Liver (tissue), 9 donors: ENCODE data around the gene HRCT1. TPM values are rescaled to one million over a fixed set of nuclear protein-coding genes. Genes with fewer than 3 reads are reported as not detected.

Source experiments
- DNase-seq: peaks from one replicate; pipeline ENCODE4 v3.0.0-alpha.2; 2017; ENCODE audit warnings: low spot score
- H3K27ac ChIP-seq, 2 donors: one replicate each; pipeline ENCODE4 v1.7.0; 2013; ENCODE audit warnings: inconsistent platforms in 2 of 2, low read length in 2 of 2, control low read depth in 1 of 2, low read depth in 1 of 2, mild to moderate bottlenecking in 1 of 2
- H3K27me3 ChIP-seq, 4 donors: one replicate each; pipeline versions ENCODE4 v1.6.1 to v1.7.0; 2013; ENCODE audit warnings: low read length in 3 of 4, inconsistent platforms in 1 of 4, mild to moderate bottlenecking in 1 of 4, moderate library complexity in 1 of 4; ENCODE audit not compliant: control insufficient read depth in 4 of 4, insufficient read depth in 4 of 4
- H3K36me3 ChIP-seq, 4 donors: one replicate each; pipeline versions ENCODE4 v1.6.1 to v1.7.0; 2013; ENCODE audit warnings: low read length in 3 of 4, mild to moderate bottlenecking in 3 of 4, low read depth in 1 of 4, moderate library complexity in 1 of 4; ENCODE audit not compliant: control insufficient read depth in 4 of 4, insufficient read depth in 3 of 4
- H3K4me1 ChIP-seq, 4 donors: one replicate each; pipeline versions ENCODE4 v1.6.1 to v1.7.0; 2013; ENCODE audit warnings: low read length in 3 of 4, mild to moderate bottlenecking in 3 of 4, moderate library complexity in 1 of 4; ENCODE audit not compliant: control insufficient read depth in 4 of 4, insufficient read depth in 4 of 4
- H3K4me3 ChIP-seq, 3 donors: one replicate each; pipeline versions ENCODE4 v1.6.1 to v1.7.0; 2013; ENCODE audit warnings: low read length in 3 of 3, control low read depth in 1 of 3, low read depth in 1 of 3, mild to moderate bottlenecking in 1 of 3
- H3K9ac ChIP-seq, 2 donors: one replicate each; pipeline ENCODE4 v1.7.0; 2013; ENCODE audit warnings: low read length in 2 of 2, mild to moderate bottlenecking in 2 of 2, moderate library complexity in 2 of 2, control low read depth in 1 of 2, low read depth in 1 of 2
- H3K9me3 ChIP-seq, 4 donors: one replicate each; pipeline versions ENCODE4 v1.6.1 to v1.7.0; 2013; ENCODE audit warnings: low read length in 3 of 4; ENCODE audit not compliant: control insufficient read depth in 4 of 4
- EGR1 ChIP-seq, 2 donors: IDR thresholded peaks; 2 replicates each; pipeline ENCODE4 v1.6.1; 2016 to 2018; ENCODE audit warnings: antibody characterized with exemption in 2 of 2, low read depth in 2 of 2
- FOXA1 ChIP-seq: IDR thresholded peaks from 2 replicates; pipeline ENCODE4 v1.6.1; 2016; ENCODE audit warnings: antibody characterized with exemption
- FOXA2 ChIP-seq: IDR thresholded peaks from 2 replicates; pipeline ENCODE4 v1.6.1; 2016; ENCODE audit warnings: antibody characterized with exemption
- GABPA ChIP-seq, 2 donors: IDR thresholded peaks in 1 of 2; conservative IDR thresholded peaks in 1 of 2; 2 replicates each; pipeline ENCODE4 v1.6.1; 2016; ENCODE audit warnings: antibody characterized with exemption in 2 of 2, mild to moderate bottlenecking in 1 of 2, moderate library complexity in 1 of 2
- HNF4A ChIP-seq, 2 donors: conservative IDR thresholded peaks; 2 replicates each; pipeline ENCODE4 v1.6.1; 2016; ENCODE audit warnings: antibody characterized with exemption in 2 of 2, mild to moderate bottlenecking in 2 of 2
- HNF4G ChIP-seq: IDR thresholded peaks from 2 replicates; pipeline ENCODE4 v1.6.1; 2016; ENCODE audit warnings: antibody characterized with exemption
- JUND ChIP-seq, 2 donors: IDR thresholded peaks; 2 replicates each; pipeline ENCODE4 v1.6.1; 2016; ENCODE audit warnings: antibody characterized with exemption in 2 of 2
- NR2F2 ChIP-seq: IDR thresholded peaks from 2 replicates; pipeline ENCODE4 v1.6.1; 2016; ENCODE audit warnings: antibody characterized with exemption
- RAD21 ChIP-seq, 2 donors: IDR thresholded peaks; 2 replicates each; pipeline ENCODE4 v1.6.1; 2016; ENCODE audit warnings: antibody characterized with exemption in 2 of 2, mild to moderate bottlenecking in 2 of 2
- RXRA ChIP-seq, 2 donors: IDR thresholded peaks; 2 replicates each; pipeline ENCODE4 v1.6.1; 2017 to 2018; ENCODE audit warnings: antibody characterized with exemption in 2 of 2, mild to moderate bottlenecking in 1 of 2
- SP1 ChIP-seq: IDR thresholded peaks from 2 replicates; pipeline ENCODE4 v1.6.1; 2018; ENCODE audit warnings: antibody characterized with exemption, mild to moderate bottlenecking
- TAF1 ChIP-seq: conservative IDR thresholded peaks from 2 replicates; pipeline ENCODE4 v1.6.1; 2016; ENCODE audit warnings: antibody characterized with exemption, mild to moderate bottlenecking
- YY1 ChIP-seq: IDR thresholded peaks from 2 replicates; pipeline ENCODE4 v1.6.1; 2016; ENCODE audit warnings: antibody characterized with exemption, mild to moderate bottlenecking
- WGBS: extraction: QIAGEN DNeasy Blood & Tissue Kit; methylation state at CpG from one replicate; pipeline ENCODE4 v1.1.7; 2013; 5-methylcytosine and 5-hydroxymethylcytosine counted together
- polyA plus RNA-seq, 2 donors: library from polyadenylated mRNA; stranded (reverse) in 1 of 2; unstranded in 1 of 2; fragments of 200-250 nt in 1 of 2; fragments of >200 nt in 1 of 2; fragmentation: Nextera tagmentation in 1 of 2; extraction: Ambion mirVana in 1 of 2; gene quantifications; one replicate each; pipeline versions ENCODE4 v1.2.1 to v1.2.3, GENCODE V29; 2013 to 2015
- total RNA-seq, 2 donors: library from RNA; depleted of rRNA; stranded (reverse); fragments of >200 nt; gene quantifications; one replicate each; pipeline ENCODE4 v1.2.3, GENCODE V29; 2014
- TF ChIP-seq, protein P1 (sequence below): fragments of 150-350 bp; IDR thresholded peaks from 2 replicates; pipeline ENCODE4 v1.5.1; 2017; ENCODE audit warnings: improper control_type of control experiment, low read depth, low read length; ENCODE audit not compliant: missing input control
- TF ChIP-seq, protein P2 (sequence below): IDR thresholded peaks from 2 replicates; pipeline ENCODE4 v1.6.1; 2016; ENCODE audit warnings: antibody characterized with exemption
- TF ChIP-seq, protein P3 (sequence below): IDR thresholded peaks from 2 replicates; pipeline ENCODE4 v1.6.1; 2016; ENCODE audit warnings: antibody characterized with exemption, mild to moderate bottlenecking
- TF ChIP-seq, protein P4 (sequence below): IDR thresholded peaks from 2 replicates; pipeline ENCODE4 v1.6.1; 2016; ENCODE audit warnings: antibody characterized with exemption
- TF ChIP-seq, protein P5 (sequence below): IDR thresholded peaks from 2 replicates; pipeline ENCODE4 v1.6.1; 2016; ENCODE audit warnings: antibody characterized with exemption
- donor health status: healthy.
- donor health status: healthy.
- donor health status: healthy.
- donor health status: healthy.
- donor health status: healthy.

The HRCT1 gene
- total and polyA plus RNA-seq, 4 donors: 0.08 to 2.9 (median 0.27) TPM

DNA sequence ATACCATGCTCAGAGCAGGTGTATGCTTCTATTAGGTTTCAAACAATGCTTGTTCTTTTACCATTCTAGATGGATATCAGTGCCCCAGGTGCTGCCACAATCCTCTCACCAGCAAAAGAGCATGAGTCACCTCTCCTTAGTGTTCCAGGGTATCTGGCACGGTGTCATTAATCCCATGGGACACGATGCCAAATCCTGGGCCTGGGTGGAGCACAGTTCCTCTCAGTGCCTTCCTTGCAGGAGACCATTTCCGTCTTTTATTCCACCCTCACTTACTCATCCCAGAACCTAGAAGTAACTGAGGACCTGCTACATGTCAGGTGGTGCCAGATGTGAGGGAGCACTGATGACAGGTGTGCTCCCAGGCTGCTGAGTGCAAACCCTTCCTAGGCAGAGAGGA, 34.5 kb upstream of the HRCT1 start:
- TF ChIP-seq SP1 (no peak), HNF4A (conservative IDR thresholded peaks at IDR 0.05) (no peak), JUND (IDR thresholded peaks at IDR 0.05) (no peak), FOXA2 (no peak), GABPA (IDR thresholded peaks at IDR 0.05 in 1 of 2, conservative IDR thresholded peaks at IDR 0.05 in 1 of 2) (no peak), YY1 (no peak), EGR1 (IDR thresholded peaks at IDR 0.05; ENCODE audit: low read depth in 2 of 2) (no peak), RAD21 (IDR thresholded peaks at IDR 0.05) (no peak), NR2F2 (no peak), HNF4G (no peak), RXRA (IDR thresholded peaks at IDR 0.05) (no peak), TAF1 (no peak), FOXA1 (no peak)
- TF ChIP-seq, protein P1, sequence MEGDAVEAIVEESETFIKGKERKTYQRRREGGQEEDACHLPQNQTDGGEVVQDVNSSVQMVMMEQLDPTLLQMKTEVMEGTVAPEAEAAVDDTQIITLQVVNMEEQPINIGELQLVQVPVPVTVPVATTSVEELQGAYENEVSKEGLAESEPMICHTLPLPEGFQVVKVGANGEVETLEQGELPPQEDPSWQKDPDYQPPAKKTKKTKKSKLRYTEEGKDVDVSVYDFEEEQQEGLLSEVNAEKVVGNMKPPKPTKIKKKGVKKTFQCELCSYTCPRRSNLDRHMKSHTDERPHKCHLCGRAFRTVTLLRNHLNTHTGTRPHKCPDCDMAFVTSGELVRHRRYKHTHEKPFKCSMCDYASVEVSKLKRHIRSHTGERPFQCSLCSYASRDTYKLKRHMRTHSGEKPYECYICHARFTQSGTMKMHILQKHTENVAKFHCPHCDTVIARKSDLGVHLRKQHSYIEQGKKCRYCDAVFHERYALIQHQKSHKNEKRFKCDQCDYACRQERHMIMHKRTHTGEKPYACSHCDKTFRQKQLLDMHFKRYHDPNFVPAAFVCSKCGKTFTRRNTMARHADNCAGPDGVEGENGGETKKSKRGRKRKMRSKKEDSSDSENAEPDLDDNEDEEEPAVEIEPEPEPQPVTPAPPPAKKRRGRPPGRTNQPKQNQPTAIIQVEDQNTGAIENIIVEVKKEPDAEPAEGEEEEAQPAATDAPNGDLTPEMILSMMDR: no peak
- TF ChIP-seq, protein P2, sequence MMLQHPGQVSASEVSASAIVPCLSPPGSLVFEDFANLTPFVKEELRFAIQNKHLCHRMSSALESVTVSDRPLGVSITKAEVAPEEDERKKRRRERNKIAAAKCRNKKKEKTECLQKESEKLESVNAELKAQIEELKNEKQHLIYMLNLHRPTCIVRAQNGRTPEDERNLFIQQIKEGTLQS: no peak
- TF ChIP-seq, protein P3, sequence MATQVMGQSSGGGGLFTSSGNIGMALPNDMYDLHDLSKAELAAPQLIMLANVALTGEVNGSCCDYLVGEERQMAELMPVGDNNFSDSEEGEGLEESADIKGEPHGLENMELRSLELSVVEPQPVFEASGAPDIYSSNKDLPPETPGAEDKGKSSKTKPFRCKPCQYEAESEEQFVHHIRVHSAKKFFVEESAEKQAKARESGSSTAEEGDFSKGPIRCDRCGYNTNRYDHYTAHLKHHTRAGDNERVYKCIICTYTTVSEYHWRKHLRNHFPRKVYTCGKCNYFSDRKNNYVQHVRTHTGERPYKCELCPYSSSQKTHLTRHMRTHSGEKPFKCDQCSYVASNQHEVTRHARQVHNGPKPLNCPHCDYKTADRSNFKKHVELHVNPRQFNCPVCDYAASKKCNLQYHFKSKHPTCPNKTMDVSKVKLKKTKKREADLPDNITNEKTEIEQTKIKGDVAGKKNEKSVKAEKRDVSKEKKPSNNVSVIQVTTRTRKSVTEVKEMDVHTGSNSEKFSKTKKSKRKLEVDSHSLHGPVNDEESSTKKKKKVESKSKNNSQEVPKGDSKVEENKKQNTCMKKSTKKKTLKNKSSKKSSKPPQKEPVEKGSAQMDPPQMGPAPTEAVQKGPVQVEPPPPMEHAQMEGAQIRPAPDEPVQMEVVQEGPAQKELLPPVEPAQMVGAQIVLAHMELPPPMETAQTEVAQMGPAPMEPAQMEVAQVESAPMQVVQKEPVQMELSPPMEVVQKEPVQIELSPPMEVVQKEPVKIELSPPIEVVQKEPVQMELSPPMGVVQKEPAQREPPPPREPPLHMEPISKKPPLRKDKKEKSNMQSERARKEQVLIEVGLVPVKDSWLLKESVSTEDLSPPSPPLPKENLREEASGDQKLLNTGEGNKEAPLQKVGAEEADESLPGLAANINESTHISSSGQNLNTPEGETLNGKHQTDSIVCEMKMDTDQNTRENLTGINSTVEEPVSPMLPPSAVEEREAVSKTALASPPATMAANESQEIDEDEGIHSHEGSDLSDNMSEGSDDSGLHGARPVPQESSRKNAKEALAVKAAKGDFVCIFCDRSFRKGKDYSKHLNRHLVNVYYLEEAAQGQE: no peak
- TF ChIP-seq, protein P4, sequence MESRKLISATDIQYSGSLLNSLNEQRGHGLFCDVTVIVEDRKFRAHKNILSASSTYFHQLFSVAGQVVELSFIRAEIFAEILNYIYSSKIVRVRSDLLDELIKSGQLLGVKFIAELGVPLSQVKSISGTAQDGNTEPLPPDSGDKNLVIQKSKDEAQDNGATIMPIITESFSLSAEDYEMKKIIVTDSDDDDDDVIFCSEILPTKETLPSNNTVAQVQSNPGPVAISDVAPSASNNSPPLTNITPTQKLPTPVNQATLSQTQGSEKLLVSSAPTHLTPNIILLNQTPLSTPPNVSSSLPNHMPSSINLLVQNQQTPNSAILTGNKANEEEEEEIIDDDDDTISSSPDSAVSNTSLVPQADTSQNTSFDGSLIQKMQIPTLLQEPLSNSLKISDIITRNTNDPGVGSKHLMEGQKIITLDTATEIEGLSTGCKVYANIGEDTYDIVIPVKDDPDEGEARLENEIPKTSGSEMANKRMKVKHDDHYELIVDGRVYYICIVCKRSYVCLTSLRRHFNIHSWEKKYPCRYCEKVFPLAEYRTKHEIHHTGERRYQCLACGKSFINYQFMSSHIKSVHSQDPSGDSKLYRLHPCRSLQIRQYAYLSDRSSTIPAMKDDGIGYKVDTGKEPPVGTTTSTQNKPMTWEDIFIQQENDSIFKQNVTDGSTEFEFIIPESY: no peak
- TF ChIP-seq, protein P5, sequence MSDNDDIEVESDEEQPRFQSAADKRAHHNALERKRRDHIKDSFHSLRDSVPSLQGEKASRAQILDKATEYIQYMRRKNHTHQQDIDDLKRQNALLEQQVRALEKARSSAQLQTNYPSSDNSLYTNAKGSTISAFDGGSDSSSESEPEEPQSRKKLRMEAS: no peak
- H3K4me1 ChIP-seq: no peaks in the 10 kb centered on the region
- DNase-seq: no peak
- H3K27me3 ChIP-seq: no peaks in the 10 kb centered on the region
- no peak overlapping the region for H3K27ac ChIP-seq
- no peak overlapping the region for H3K9ac ChIP-seq
- no peak overlapping the region for H3K4me3 ChIP-seq
- 81% methylated on average over 3 of the region's 3 CpGs for WGBS
- H3K36me3 ChIP-seq: no peaks in the 10 kb centered on the region
- no peaks in the 10 kb centered on the region for H3K9me3 ChIP-seq
